HL-60 (cell line): ENCODE measurements around the gene CPS1.

Source experiments
- DNase-seq, 2 experiments: peaks; one replicate each; pipeline ENCODE4 v3.0.0-alpha.2; 2010 to 2020; ENCODE audit warnings: low read depth in 1 of 2, low spot score in 1 of 2
- H3K27ac ChIP-seq: fragments of 250-450 bp; sonication (Bioruptor Pico); replicated peaks from 2 replicates; pipeline ENCODE4 v1.5.1; 2020; ENCODE audit warnings: mild to moderate bottlenecking, moderate library complexity
- H3K27me3 ChIP-seq: fragments of 250-450 bp; sonication (Bioruptor Pico); 2 replicates; pipeline ENCODE4 v1.5.1; 2021; ENCODE audit warnings: mild to moderate bottlenecking, moderate library complexity; ENCODE audit not compliant: insufficient read depth, poor library complexity, severe bottlenecking
- H3K4me3 ChIP-seq: replicated peaks from 2 replicates; pipeline ENCODE4 v1.5.1; 2011; ENCODE audit warnings: mild to moderate bottlenecking, control low read depth, low read length; ENCODE audit not compliant: insufficient read depth
- GABPA ChIP-seq: IDR thresholded peaks from 2 replicates; pipeline ENCODE4 v1.6.1; 2012; ENCODE audit warnings: low read depth
- POLR2AphosphoS5 ChIP-seq: IDR thresholded peaks from 2 replicates; pipeline ENCODE4 v1.6.1; 2012; ENCODE audit warnings: low read depth
- SPI1 ChIP-seq: IDR thresholded peaks from 2 replicates; pipeline ENCODE4 v1.6.1; 2012; ENCODE audit warnings: low read depth, mild to moderate bottlenecking, borderline replicate concordance
- TF ChIP-seq, protein P1 (sequence below): IDR thresholded peaks from one replicate; pipeline ENCODE4 v1.5.1; 2011; ENCODE audit warnings: low read length, control low read depth, inconsistent platforms; ENCODE audit not compliant: insufficient read depth
- TF ChIP-seq, protein P2 (sequence below): IDR thresholded peaks from 2 replicates; pipeline ENCODE4 v1.6.1; 2012; ENCODE audit warnings: low read depth; ENCODE audit not compliant: insufficient replicate concordance

Gene CPS1

DNA sequence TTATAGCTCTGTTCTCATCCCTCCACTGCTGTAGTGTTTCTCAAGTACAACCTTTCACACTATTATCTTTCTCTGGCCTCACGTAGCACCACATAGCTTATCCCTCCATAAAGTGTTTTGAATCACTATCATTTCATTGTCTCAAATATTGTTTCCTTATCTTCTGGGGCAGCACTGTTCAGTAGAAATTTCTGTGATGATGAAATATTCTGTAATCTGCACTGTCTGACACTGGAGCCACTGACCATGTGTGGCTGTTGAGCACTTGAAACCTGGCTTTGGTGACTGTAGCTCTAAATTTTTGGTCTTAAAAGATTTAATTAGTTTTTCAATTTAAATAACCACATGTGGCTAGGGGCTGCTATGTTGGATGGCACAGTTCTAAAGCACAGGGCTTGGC lies 78.9 kb downstream of the CPS1 start:
- no peak overlapping the region for H3K4me3 ChIP-seq
- TF ChIP-seq, protein P1, sequence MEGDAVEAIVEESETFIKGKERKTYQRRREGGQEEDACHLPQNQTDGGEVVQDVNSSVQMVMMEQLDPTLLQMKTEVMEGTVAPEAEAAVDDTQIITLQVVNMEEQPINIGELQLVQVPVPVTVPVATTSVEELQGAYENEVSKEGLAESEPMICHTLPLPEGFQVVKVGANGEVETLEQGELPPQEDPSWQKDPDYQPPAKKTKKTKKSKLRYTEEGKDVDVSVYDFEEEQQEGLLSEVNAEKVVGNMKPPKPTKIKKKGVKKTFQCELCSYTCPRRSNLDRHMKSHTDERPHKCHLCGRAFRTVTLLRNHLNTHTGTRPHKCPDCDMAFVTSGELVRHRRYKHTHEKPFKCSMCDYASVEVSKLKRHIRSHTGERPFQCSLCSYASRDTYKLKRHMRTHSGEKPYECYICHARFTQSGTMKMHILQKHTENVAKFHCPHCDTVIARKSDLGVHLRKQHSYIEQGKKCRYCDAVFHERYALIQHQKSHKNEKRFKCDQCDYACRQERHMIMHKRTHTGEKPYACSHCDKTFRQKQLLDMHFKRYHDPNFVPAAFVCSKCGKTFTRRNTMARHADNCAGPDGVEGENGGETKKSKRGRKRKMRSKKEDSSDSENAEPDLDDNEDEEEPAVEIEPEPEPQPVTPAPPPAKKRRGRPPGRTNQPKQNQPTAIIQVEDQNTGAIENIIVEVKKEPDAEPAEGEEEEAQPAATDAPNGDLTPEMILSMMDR: no peak
- TF ChIP-seq POLR2AphosphoS5 (no peak), GABPA (no peak), SPI1 (no peak)
- TF ChIP-seq, protein P2, sequence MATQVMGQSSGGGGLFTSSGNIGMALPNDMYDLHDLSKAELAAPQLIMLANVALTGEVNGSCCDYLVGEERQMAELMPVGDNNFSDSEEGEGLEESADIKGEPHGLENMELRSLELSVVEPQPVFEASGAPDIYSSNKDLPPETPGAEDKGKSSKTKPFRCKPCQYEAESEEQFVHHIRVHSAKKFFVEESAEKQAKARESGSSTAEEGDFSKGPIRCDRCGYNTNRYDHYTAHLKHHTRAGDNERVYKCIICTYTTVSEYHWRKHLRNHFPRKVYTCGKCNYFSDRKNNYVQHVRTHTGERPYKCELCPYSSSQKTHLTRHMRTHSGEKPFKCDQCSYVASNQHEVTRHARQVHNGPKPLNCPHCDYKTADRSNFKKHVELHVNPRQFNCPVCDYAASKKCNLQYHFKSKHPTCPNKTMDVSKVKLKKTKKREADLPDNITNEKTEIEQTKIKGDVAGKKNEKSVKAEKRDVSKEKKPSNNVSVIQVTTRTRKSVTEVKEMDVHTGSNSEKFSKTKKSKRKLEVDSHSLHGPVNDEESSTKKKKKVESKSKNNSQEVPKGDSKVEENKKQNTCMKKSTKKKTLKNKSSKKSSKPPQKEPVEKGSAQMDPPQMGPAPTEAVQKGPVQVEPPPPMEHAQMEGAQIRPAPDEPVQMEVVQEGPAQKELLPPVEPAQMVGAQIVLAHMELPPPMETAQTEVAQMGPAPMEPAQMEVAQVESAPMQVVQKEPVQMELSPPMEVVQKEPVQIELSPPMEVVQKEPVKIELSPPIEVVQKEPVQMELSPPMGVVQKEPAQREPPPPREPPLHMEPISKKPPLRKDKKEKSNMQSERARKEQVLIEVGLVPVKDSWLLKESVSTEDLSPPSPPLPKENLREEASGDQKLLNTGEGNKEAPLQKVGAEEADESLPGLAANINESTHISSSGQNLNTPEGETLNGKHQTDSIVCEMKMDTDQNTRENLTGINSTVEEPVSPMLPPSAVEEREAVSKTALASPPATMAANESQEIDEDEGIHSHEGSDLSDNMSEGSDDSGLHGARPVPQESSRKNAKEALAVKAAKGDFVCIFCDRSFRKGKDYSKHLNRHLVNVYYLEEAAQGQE: no peak
- H3K27ac ChIP-seq: no peak overlapping the region
- DNase-seq: no peak
- H3K27me3 ChIP-seq: no peaks in the 10 kb centered on the region

DNA sequence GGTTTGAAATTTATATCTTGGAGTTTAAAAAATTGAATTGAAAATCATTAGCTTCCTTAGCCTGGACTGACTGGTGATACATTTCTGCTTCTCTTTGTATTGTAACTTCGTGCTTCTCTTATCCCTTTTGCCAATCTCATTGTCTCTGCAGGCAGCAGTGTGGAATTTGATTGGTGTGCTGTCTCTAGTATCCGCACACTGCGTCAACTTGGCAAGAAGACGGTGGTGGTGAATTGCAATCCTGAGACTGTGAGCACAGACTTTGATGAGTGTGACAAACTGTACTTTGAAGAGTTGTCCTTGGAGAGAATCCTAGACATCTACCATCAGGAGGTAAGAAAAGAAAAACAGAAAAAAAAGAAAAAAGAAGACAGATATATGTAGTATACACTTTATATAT lies 85.9 kb downstream of the CPS1 start:
- Histone ChIP-seq H3K27me3 (no peaks in the 10 kb centered on the region), H3K27ac (no peak overlapping the region), H3K4me3 (no peak overlapping the region)
- no peak for TF ChIP-seq POLR2AphosphoS5
- DNase-seq: no peak

DNA sequence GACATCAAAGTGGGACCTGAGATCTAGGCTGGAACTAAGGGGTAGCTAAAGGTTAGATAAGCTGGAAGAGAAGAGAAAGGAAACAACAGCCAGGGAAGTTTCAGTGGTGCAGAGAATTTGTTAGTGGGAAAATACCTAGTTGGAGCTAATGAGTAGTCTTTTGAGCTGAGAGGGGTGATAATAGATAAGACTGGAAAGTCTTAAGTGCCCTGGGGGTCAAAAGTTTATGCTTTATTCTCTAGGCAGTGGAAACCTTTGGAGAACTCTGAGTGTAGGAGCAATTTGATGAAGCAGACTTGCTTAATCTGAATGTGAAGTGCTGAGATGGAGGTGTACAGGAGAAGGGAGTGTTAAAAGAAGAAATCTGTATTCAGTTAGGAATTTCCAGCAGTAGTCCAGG lies 90.8 kb downstream of the CPS1 start:
- no peak overlapping the region for H3K4me3 ChIP-seq
- no peak for TF ChIP-seq POLR2AphosphoS5
- no peak for TF ChIP-seq GABPA
- no peak for TF ChIP-seq SPI1
- TF ChIP-seq, protein P1: no peak
- TF ChIP-seq, protein P2: no peak
- no peaks in the 10 kb centered on the region for H3K27me3 ChIP-seq
- DNase-seq: no peak
- no peak overlapping the region for H3K27ac ChIP-seq

DNA sequence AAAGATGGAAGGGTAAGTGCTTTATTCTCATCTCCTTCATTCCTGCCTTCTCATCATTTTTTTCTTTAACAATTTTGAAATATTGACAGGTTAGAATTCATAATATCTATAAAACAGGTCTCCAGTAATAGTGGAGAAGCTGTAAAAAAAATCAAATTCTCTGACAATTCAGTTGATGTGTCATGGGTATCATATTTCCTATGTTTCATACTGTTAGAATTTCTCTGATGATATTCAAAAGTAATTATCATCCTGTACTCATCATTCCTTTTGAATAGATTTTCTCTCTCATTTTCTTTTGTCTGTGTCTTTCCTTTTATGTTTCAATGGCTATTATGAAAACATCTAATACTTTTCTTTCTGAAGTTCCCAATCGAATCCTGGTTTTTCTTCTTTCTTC lies 97.7 kb downstream of the CPS1 start:
- H3K27ac ChIP-seq: no peak overlapping the region
- TF ChIP-seq GABPA (no peak), SPI1 (no peak), POLR2AphosphoS5 (no peak)
- TF ChIP-seq, protein P1: no peak
- TF ChIP-seq, protein P2: no peak
- no peak for DNase-seq
- H3K4me3 ChIP-seq: no peak overlapping the region
- no peaks in the 10 kb centered on the region for H3K27me3 ChIP-seq
